SJSA1 (cell line): ENCODE results near the gene ZBED4. TPM values are rescaled to one million over a fixed set of nuclear protein-coding genes. Genes with fewer than 3 reads are reported as not detected.

Experiments used
- DNase-seq, 2 experiments: peaks; one replicate each; pipeline ENCODE4 v3.0.0-alpha.2; 2015 to 2020; ENCODE audit warnings: low spot score in 2 of 2, low read depth in 1 of 2
- H3K27ac ChIP-seq: fragments of 250-450 bp; sonication (Bioruptor Pico); 2 replicates; pipeline ENCODE4 v1.5.1; 2020; ENCODE audit warnings: mild to moderate bottlenecking, moderate library complexity
- H3K27me3 ChIP-seq: fragments of 250-450 bp; sonication (Bioruptor Pico); replicated peaks from 2 replicates; pipeline ENCODE4 v1.5.1; 2020; ENCODE audit warnings: mild to moderate bottlenecking, moderate library complexity
- H3K36me3 ChIP-seq: fragments of 250-450 bp; sonication (Bioruptor Pico); 2 replicates; pipeline ENCODE4 v1.5.1; 2020; ENCODE audit warnings: mild to moderate bottlenecking
- H3K4me1 ChIP-seq: fragments of 250-450 bp; sonication (Bioruptor Pico); replicated peaks from 2 replicates; pipeline ENCODE4 v1.6.1; 2021; ENCODE audit warnings: mild to moderate bottlenecking
- H3K4me3 ChIP-seq: fragments of 250-450 bp; sonication (Bioruptor Pico); 2 replicates; pipeline ENCODE4 v1.5.1; 2020; ENCODE audit warnings: mild to moderate bottlenecking
- H3K9me3 ChIP-seq: fragments of 250-450 bp; sonication (Bioruptor Pico); replicated peaks from 2 replicates; pipeline ENCODE4 v1.5.1; 2020; ENCODE audit warnings: mild to moderate bottlenecking
- total RNA-seq: library from RNA; depleted of rRNA; stranded (reverse); fragments of >200 nt; shearing (Covaris generic); gene quantifications from 2 replicates; pipeline ENCODE4 v1.2.3, GENCODE V29; 2014

Gene ZBED4
- total RNA-seq, 1 experiment from 2014 or later, result 11.7 TPM

GRCh38 chr22:49885281-49885680 lies 31.6 kb downstream of the ZBED4 start:
- no peaks in the 10 kb centered on the region for H3K4me1 ChIP-seq
- H3K9me3 ChIP-seq, result no peaks in the 10 kb centered on the region
- H3K4me3 ChIP-seq, result no peak overlapping the region
- H3K27me3 ChIP-seq, result no peaks in the 10 kb centered on the region
- peaks cover 69% of the 10 kb centered on the region for H3K36me3 ChIP-seq
- DNase-seq, result no peak
- no peak overlapping the region for H3K27ac ChIP-seq

GRCh38 chr22:49885881-49886280 lies 32.2 kb downstream of the ZBED4 start:
- Histone ChIP-seq H3K4me1 (no peaks in the 10 kb centered on the region), H3K9me3 (no peaks in the 10 kb centered on the region), H3K4me3 (no peak overlapping the region), H3K27me3 (no peaks in the 10 kb centered on the region), H3K27ac (no peak overlapping the region), H3K36me3 (peaks cover 71% of the 10 kb centered on the region)
- no peak for DNase-seq

- Histone ChIP-seq H3K9me3 (no peaks in the 10 kb centered on the region), H3K27ac (no peak overlapping the region), H3K36me3 (peaks cover 75% of the 10 kb centered on the region), H3K4me3 (no peak overlapping the region), H3K4me1 (no peaks in the 10 kb centered on the region), H3K27me3 (no peaks in the 10 kb centered on the region)
- no peak for DNase-seq
Measured at GRCh38 chr22:49886346-49887063, 32.9 kb downstream of the ZBED4 start.

- DNase-seq, result no peak
- Histone ChIP-seq H3K9me3 (no peaks in the 10 kb centered on the region), H3K27ac (no peak overlapping the region), H3K4me1 (no peaks in the 10 kb centered on the region), H3K27me3 (no peaks in the 10 kb centered on the region), H3K4me3 (no peak overlapping the region), H3K36me3 (peaks cover 77% of the 10 kb centered on the region)
Measured at GRCh38 chr22:49887064-49887451, 33.4 kb downstream of the ZBED4 start.

GRCh38 chr22:49887702-49888101 lies 34.1 kb downstream of the ZBED4 start:
- H3K4me3 ChIP-seq, result no peak overlapping the region
- H3K36me3 ChIP-seq, result peaks cover 77% of the 10 kb centered on the region
- no peaks in the 10 kb centered on the region for H3K27me3 ChIP-seq
- H3K4me1 ChIP-seq, result no peaks in the 10 kb centered on the region
- no peak overlapping the region for H3K27ac ChIP-seq
- DNase-seq, result no peak
- H3K9me3 ChIP-seq, result no peaks in the 10 kb centered on the region

- Histone ChIP-seq H3K27me3 (no peaks in the 10 kb centered on the region), H3K4me3 (no peak overlapping the region), H3K27ac (no peak overlapping the region), H3K9me3 (no peaks in the 10 kb centered on the region), H3K4me1 (no peaks in the 10 kb centered on the region), H3K36me3 (peaks cover 67% of the 10 kb centered on the region)
- no peak for DNase-seq
Measured at GRCh38 chr22:49889071-49889470, 35.4 kb downstream of the ZBED4 start.

- Histone ChIP-seq H3K36me3 (peaks cover 34% of the 10 kb centered on the region), H3K9me3 (no peaks in the 10 kb centered on the region), H3K4me1 (no peaks in the 10 kb centered on the region), H3K27ac (no peak overlapping the region), H3K4me3 (no peak overlapping the region), H3K27me3 (no peaks in the 10 kb centered on the region)
- no peak for DNase-seq
Measured at GRCh38 chr22:49892226-49892899, 38.7 kb downstream of the ZBED4 start.

GRCh38 chr22:49893025-49893424 lies 39.4 kb downstream of the ZBED4 start:
- no peak overlapping the region for H3K4me3 ChIP-seq
- no peak for DNase-seq
- H3K4me1 ChIP-seq, result no peaks in the 10 kb centered on the region
- H3K9me3 ChIP-seq, result no peaks in the 10 kb centered on the region
- no peaks in the 10 kb centered on the region for H3K27me3 ChIP-seq
- peaks cover 30% of the 10 kb centered on the region for H3K36me3 ChIP-seq
- no peak overlapping the region for H3K27ac ChIP-seq

- no peak for DNase-seq
- no peaks in the 10 kb centered on the region for H3K4me1 ChIP-seq
- H3K27me3 ChIP-seq, result no peaks in the 10 kb centered on the region
- H3K9me3 ChIP-seq, result no peaks in the 10 kb centered on the region
- H3K4me3 ChIP-seq, result no peak overlapping the region
- H3K36me3 ChIP-seq, result peaks cover 15% of the 10 kb centered on the region
- no peak overlapping the region for H3K27ac ChIP-seq
Measured at GRCh38 chr22:49894322-49895054, 40.8 kb downstream of the ZBED4 start.

GRCh38 chr22:49896201-49896600 lies 42.6 kb downstream of the ZBED4 start:
- Histone ChIP-seq H3K4me1 (no peaks in the 10 kb centered on the region), H3K27me3 (no peaks in the 10 kb centered on the region), H3K36me3 (peaks cover 7% of the 10 kb centered on the region), H3K9me3 (no peaks in the 10 kb centered on the region), H3K4me3 (no peak overlapping the region), H3K27ac (no peak overlapping the region)
- no peak for DNase-seq

- no peak overlapping the region for H3K4me3 ChIP-seq
- peaks cover 2% of the 10 kb centered on the region for H3K36me3 ChIP-seq
- DNase-seq, result no peak
- no peak overlapping the region for H3K27ac ChIP-seq
- H3K4me1 ChIP-seq, result no peaks in the 10 kb centered on the region
- no peaks in the 10 kb centered on the region for H3K9me3 ChIP-seq
- no peaks in the 10 kb centered on the region for H3K27me3 ChIP-seq
Measured at GRCh38 chr22:49897015-49897684, 43.5 kb downstream of the ZBED4 start.

GRCh38 chr22:49899530-49899929 lies 45.9 kb downstream of the ZBED4 start:
- H3K9me3 ChIP-seq, result no peaks in the 10 kb centered on the region
- no peak for DNase-seq
- peaks cover 18% of the 10 kb centered on the region for H3K36me3 ChIP-seq
- H3K27ac ChIP-seq, result no peak overlapping the region
- H3K27me3 ChIP-seq, result no peaks in the 10 kb centered on the region
- H3K4me1 ChIP-seq, result no peaks in the 10 kb centered on the region
- no peak overlapping the region for H3K4me3 ChIP-seq

GRCh38 chr22:49900441-49901230 lies 47.0 kb downstream of the ZBED4 start:
- Histone ChIP-seq H3K27me3 (no peaks in the 10 kb centered on the region), H3K4me3 (no peak overlapping the region), H3K9me3 (no peaks in the 10 kb centered on the region), H3K27ac (no peak overlapping the region), H3K4me1 (no peaks in the 10 kb centered on the region), H3K36me3 (peaks cover 18% of the 10 kb centered on the region)
- no peak for DNase-seq
